Panc1 (cell line): ENCODE measurements around the gene HDAC6.

ENCODE experiments used
- POLR2AphosphoS5 ChIP-seq: IDR thresholded peaks from 2 replicates; pipeline ENCODE4 v1.6.1; 2012; ENCODE audit warnings: mild to moderate bottlenecking, low read depth, low read length, moderate library complexity
- TCF7L2 ChIP-seq: IDR thresholded peaks from 2 replicates; pipeline ENCODE4 v1.6.1; 2011; ENCODE audit warnings: mild to moderate bottlenecking, low read depth, low read length, inconsistent platforms
- TF ChIP-seq, protein P1 (sequence below): fragments of 450-650 bp; IDR thresholded peaks from 2 replicates; pipeline ENCODE4 v1.5.1; 2017; ENCODE audit warnings: mild to moderate bottlenecking
- TF ChIP-seq, protein P2 (sequence below), 2 experiments: IDR thresholded peaks; 2 replicates each; pipeline ENCODE4 v1.6.1; 2011 to 2012; ENCODE audit warnings: low read depth in 2 of 2, control low read depth in 1 of 2, low read length in 1 of 2, mild to moderate bottlenecking in 1 of 2, moderate library complexity in 1 of 2; ENCODE audit not compliant: insufficient read depth in 1 of 2

DNA sequence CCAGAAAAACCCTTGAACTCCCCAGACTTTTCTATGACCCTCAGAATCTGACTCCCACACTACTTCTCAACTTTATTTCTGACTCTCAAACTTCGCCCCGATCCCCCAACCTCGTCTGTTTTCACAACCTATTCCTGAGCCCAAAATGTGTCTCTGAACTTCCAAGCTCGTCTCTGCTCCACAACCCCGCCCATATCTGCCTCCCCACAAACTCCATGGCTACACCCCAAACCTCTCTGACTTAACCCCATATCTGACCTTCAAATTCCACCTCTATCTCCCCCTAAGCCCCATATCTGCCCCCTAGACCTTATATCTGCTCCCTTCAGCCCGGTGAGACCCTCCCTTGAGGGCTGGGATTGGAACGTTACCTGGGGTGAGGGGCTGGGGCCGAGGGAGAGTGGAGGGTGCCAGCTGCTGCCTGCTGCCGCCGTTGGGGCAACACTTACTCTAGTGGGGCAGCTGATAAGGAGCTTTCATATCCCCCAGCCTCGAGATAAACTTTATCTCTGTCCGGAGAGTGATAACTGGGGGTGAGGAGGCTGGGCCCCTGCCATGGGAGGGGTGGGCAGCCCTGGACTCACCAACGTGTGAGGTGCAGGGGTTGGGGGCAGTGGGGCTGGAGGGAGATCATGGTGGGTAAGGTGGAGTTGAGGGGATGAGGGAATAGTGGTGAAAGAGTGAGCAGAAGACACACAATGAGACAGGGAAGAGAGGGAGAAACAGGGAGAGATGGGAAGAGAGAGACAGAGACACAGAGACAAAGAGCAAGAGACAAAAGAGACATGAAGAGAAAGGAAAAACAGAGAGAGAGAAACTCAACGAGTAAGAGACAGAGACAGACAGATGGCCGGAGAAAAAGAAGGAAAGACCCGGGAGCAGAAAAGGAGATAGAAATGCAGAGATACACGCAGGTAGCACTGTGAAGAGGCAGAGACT lies 14.1 kb upstream of the HDAC6 start:
- TF ChIP-seq POLR2AphosphoS5 (no peak), TCF7L2 (no peak)
- TF ChIP-seq, protein P1, sequence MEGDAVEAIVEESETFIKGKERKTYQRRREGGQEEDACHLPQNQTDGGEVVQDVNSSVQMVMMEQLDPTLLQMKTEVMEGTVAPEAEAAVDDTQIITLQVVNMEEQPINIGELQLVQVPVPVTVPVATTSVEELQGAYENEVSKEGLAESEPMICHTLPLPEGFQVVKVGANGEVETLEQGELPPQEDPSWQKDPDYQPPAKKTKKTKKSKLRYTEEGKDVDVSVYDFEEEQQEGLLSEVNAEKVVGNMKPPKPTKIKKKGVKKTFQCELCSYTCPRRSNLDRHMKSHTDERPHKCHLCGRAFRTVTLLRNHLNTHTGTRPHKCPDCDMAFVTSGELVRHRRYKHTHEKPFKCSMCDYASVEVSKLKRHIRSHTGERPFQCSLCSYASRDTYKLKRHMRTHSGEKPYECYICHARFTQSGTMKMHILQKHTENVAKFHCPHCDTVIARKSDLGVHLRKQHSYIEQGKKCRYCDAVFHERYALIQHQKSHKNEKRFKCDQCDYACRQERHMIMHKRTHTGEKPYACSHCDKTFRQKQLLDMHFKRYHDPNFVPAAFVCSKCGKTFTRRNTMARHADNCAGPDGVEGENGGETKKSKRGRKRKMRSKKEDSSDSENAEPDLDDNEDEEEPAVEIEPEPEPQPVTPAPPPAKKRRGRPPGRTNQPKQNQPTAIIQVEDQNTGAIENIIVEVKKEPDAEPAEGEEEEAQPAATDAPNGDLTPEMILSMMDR, result no peak
- TF ChIP-seq, protein P2, sequence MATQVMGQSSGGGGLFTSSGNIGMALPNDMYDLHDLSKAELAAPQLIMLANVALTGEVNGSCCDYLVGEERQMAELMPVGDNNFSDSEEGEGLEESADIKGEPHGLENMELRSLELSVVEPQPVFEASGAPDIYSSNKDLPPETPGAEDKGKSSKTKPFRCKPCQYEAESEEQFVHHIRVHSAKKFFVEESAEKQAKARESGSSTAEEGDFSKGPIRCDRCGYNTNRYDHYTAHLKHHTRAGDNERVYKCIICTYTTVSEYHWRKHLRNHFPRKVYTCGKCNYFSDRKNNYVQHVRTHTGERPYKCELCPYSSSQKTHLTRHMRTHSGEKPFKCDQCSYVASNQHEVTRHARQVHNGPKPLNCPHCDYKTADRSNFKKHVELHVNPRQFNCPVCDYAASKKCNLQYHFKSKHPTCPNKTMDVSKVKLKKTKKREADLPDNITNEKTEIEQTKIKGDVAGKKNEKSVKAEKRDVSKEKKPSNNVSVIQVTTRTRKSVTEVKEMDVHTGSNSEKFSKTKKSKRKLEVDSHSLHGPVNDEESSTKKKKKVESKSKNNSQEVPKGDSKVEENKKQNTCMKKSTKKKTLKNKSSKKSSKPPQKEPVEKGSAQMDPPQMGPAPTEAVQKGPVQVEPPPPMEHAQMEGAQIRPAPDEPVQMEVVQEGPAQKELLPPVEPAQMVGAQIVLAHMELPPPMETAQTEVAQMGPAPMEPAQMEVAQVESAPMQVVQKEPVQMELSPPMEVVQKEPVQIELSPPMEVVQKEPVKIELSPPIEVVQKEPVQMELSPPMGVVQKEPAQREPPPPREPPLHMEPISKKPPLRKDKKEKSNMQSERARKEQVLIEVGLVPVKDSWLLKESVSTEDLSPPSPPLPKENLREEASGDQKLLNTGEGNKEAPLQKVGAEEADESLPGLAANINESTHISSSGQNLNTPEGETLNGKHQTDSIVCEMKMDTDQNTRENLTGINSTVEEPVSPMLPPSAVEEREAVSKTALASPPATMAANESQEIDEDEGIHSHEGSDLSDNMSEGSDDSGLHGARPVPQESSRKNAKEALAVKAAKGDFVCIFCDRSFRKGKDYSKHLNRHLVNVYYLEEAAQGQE (IDR thresholded peaks at IDR 0.05; ENCODE audit: insufficient read depth in 1 of 2, low read depth in 2 of 2, low read length in 1 of 2), result no peak
